ENCODE data around the gene TMEM214. TPM values are rescaled to one million over a fixed set of nuclear protein-coding genes. Genes with fewer than 3 reads are reported as not detected.

TMEM214 gene
- total RNA-seq, 2 donors from 2014 or later, result 59.9 to 119 TPM

- H3K4me3 ChIP-seq, result no peak overlapping the region
- DNase-seq (peak; percentile 52 to 77 (median 64)), ATAC-seq (peak; percentile 51)
- no peak for TF ChIP-seq POLR2A (IDR thresholded peaks at IDR 0.05)
- peak; percentile 27 to 77 (median 67) for TF ChIP-seq CTCF (IDR thresholded peaks at IDR 0.05)
- intact Hi-C loops (cut with DNase I), result loop anchor here (5.0 kb wide), 1 partner anchor 55 kb away; no protein-coding TSS in a partner anchor
- no peak overlapping the region for H3K27ac ChIP-seq
- WGBS, 2 donors, result 58 to 65% methylated on average over 2 to 3 of the region's 3 CpGs
- H3K27me3 ChIP-seq, result no peaks in the 10 kb centered on the region
- peaks cover 8% of the 10 kb centered on the region for H3K4me1 ChIP-seq
- H3K36me3 ChIP-seq (replicated peaks in 1 of 2; ENCODE audit: insufficient read depth in 1 of 2, low read depth in 2 of 2), result no peaks in the 10 kb centered on the region
- no peaks in the 10 kb centered on the region for H3K9me3 ChIP-seq
Measured at GRCh38 chr2:27016801-27017325, 15.9 kb upstream of the TMEM214 start.

- no peaks in the 10 kb centered on the region for H3K27me3 ChIP-seq
- intact Hi-C loops (cut with DNase I), result loop anchor here (5.0 kb wide), 1 partner anchor 56 kb away; no protein-coding TSS in a partner anchor
- WGBS, 2 donors, result 83 to 96% methylated on average over 3 of the region's 3 CpGs
- H3K27ac ChIP-seq, result no peak overlapping the region
- DNase-seq (no peak), ATAC-seq (no peak)
- H3K9me3 ChIP-seq, result no peaks in the 10 kb centered on the region
- no peak overlapping the region for H3K4me3 ChIP-seq
- peaks cover 8% of the 10 kb centered on the region for H3K4me1 ChIP-seq
- H3K36me3 ChIP-seq (replicated peaks in 1 of 2; ENCODE audit: insufficient read depth in 1 of 2, low read depth in 2 of 2), result no peaks in the 10 kb centered on the region
- TF ChIP-seq CTCF (IDR thresholded peaks at IDR 0.05) (no peak), POLR2A (IDR thresholded peaks at IDR 0.05) (no peak)
Measured at GRCh38 chr2:27018142-27018541, 14.6 kb upstream of the TMEM214 start.

- Histone ChIP-seq H3K27ac (no peak overlapping the region), H3K27me3 (no peaks in the 10 kb centered on the region), H3K9me3 (no peaks in the 10 kb centered on the region), H3K36me3 (replicated peaks in 1 of 2; ENCODE audit: insufficient read depth in 1 of 2, low read depth in 2 of 2) (no peaks in the 10 kb centered on the region), H3K4me1 (peaks cover 8% of the 10 kb centered on the region), H3K4me3 (no peak overlapping the region)
- no peak for ATAC-seq
- no peak for TF ChIP-seq CTCF (IDR thresholded peaks at IDR 0.05)
- no peak for DNase-seq
- 91 to 96% methylated on average over 9 of the region's 9 CpGs for WGBS, 2 donors
- intact Hi-C loops (cut with DNase I), result loop anchor here (5.0 kb wide), 1 partner anchor 57 kb away; no protein-coding TSS in a partner anchor
Measured at GRCh38 chr2:27019459-27019858, 13.3 kb upstream of the TMEM214 start.

- peaks cover 8% of the 10 kb centered on the region for H3K4me1 ChIP-seq
- ATAC-seq (peak; percentile 16), DNase-seq (peak in 3 of 4 donors; percentile 43 to 53 (median 49))
- H3K4me3 ChIP-seq, result no peak overlapping the region
- intact Hi-C loops (cut with DNase I), result loop anchor here (5.0 kb wide), 1 partner anchor 58 kb away; no protein-coding TSS in a partner anchor
- TF ChIP-seq CTCF (IDR thresholded peaks at IDR 0.05) (no peak), POLR2A (IDR thresholded peaks at IDR 0.05) (no peak)
- H3K36me3 ChIP-seq (replicated peaks in 1 of 2; ENCODE audit: insufficient read depth in 1 of 2, low read depth in 2 of 2), result no peaks in the 10 kb centered on the region
- H3K27me3 ChIP-seq, result no peaks in the 10 kb centered on the region
- no peaks in the 10 kb centered on the region for H3K9me3 ChIP-seq
- WGBS, 2 donors, result 65% methylated on average over 9 of the region's 9 CpGs
- no peak overlapping the region for H3K27ac ChIP-seq
Measured at GRCh38 chr2:27019931-27020855, 12.6 kb upstream of the TMEM214 start.
